ENCODE data around the gene MRPL16. TPM values are rescaled to one million over a fixed set of nuclear protein-coding genes. Genes with fewer than 3 reads are reported as not detected.
"Not testable (repeated sequence)": the region's sequence is repeated elsewhere in the genome, so short reads cannot be mapped to it uniquely, and the experiment has no call there.

MRPL16 gene
- total RNA-seq, 1 donor, result 29.3 TPM

DNA sequence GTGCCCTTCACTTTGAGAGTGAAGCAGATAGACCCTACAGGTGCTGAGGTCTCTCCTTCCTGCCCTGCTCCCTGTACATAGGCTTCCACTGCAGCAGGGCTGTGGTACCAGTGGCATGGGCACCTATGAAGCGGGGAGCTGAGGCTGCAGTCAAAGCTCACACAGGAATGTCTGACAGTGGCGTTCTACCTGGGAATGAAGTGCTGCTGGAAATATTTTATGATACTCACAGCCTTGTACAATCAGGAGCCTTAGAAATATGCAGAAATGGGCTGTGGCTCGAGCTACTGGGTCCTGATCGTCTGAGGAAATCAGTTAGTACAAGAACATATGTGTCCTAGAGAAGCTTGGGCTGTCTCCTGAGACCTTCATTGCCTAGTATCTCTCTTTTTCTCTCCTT is 24.8 kb downstream of the MRPL16 start:
- no peak for DNase-seq (ENCODE audit: low read depth)
- H3K4me3 ChIP-seq (ENCODE audit: low read depth, low read length), result no peak overlapping the region
- TF ChIP-seq, protein P1, sequence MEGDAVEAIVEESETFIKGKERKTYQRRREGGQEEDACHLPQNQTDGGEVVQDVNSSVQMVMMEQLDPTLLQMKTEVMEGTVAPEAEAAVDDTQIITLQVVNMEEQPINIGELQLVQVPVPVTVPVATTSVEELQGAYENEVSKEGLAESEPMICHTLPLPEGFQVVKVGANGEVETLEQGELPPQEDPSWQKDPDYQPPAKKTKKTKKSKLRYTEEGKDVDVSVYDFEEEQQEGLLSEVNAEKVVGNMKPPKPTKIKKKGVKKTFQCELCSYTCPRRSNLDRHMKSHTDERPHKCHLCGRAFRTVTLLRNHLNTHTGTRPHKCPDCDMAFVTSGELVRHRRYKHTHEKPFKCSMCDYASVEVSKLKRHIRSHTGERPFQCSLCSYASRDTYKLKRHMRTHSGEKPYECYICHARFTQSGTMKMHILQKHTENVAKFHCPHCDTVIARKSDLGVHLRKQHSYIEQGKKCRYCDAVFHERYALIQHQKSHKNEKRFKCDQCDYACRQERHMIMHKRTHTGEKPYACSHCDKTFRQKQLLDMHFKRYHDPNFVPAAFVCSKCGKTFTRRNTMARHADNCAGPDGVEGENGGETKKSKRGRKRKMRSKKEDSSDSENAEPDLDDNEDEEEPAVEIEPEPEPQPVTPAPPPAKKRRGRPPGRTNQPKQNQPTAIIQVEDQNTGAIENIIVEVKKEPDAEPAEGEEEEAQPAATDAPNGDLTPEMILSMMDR (IDR thresholded peaks at IDR 0.05; ENCODE audit: insufficient read depth, low read length), result no peak

DNA sequence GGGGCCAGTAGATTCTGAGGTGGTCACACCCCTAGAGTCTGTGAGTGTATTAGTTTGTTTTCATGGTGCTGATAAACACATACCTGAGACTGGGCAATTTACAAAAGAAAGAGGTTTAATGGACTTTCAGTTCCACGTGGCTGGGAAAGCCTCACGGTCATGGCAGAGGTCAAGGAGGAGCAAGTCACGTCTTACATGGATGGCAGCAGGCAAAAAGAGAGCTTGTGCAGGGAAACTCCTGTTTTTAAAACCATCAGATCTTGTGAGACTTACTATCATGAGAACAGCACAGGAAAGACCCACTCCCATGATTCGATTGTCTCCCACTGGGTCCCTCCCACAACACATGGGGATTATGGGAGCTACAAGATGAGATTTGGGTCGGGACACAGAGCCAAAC is 26.1 kb downstream of the MRPL16 start:
- not testable (repeated sequence) for DNase-seq (ENCODE audit: low read depth)

DNA sequence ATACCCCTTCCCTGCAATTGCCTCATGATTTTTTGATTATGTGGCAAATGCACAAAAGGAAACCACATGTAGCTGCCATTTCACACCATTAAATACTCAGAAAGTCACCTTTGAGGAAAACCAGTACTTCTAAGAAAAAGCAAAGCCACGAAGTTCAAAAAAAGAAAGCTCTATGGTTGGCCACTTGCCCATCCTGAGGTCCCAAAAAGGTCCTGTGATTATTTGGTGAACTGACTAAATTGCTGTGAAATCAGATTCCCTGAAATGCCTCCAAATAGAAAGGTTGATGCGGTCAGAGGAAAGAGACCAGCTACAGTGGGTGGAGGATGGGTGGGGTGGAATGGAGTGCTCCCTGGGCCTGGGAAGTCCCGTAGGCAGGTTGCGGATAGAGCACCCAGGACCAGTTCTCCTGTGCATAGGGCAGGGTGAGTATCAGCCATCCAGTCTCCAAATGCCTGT is 26.9 kb downstream of the MRPL16 start:
- no peak overlapping the region for H3K4me3 ChIP-seq (ENCODE audit: low read depth, low read length)
- TF ChIP-seq, protein P1 (IDR thresholded peaks at IDR 0.05; ENCODE audit: insufficient read depth, low read length), result no peak
- DNase-seq (ENCODE audit: low read depth), result no peak

More for the DNA sequence above, 26.1 kb downstream of the MRPL16 start:
- not testable (repeated sequence) for H3K4me3 ChIP-seq (ENCODE audit: low read depth, low read length)

DNA sequence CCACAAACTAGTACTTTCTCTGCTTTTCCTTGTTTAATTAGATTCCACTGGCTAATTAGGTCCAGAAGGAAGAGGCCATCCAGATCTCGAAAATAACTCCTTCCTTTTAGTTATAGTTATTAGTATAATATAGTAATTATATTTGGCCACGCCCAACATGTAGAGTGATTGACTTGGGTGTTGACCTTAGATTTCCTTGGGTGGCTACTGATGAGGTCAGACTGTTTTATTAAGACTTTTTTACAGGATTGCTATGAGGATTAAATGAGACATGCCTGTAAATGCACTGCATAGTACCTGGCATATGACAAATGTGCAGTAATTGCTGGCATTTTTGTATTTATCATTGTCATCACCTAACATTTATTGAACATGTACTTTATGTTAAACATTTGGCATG is 28.5 kb downstream of the MRPL16 start:
- DNase-seq (ENCODE audit: low read depth), result no peak
- H3K4me3 ChIP-seq (ENCODE audit: low read depth, low read length), result no peak overlapping the region
- TF ChIP-seq, protein P1 (IDR thresholded peaks at IDR 0.05; ENCODE audit: insufficient read depth, low read length), result no peak

DNA sequence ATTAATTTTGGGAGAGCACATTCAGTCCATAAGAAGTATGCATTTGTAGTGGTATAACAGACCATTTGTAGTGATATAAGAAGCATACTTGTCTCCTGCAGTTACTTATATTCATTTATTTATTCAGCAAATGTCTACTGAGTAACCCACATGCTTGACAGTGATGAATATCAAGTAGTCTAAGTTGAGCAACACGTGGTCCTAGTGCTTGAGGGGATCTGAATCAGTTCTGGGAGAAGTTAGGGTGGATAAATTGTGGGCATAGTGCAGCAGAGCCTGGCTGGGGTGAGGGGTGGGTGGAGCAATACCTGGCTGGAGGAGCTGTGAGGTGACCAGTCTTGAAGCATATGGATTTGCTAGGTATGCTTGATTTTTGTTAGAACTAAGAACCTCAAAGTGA is 31.1 kb downstream of the MRPL16 start:
- TF ChIP-seq, protein P1 (IDR thresholded peaks at IDR 0.05; ENCODE audit: insufficient read depth, low read length), result no peak
- no peak for DNase-seq (ENCODE audit: low read depth)
- no peak overlapping the region for H3K4me3 ChIP-seq (ENCODE audit: low read depth, low read length)

DNA sequence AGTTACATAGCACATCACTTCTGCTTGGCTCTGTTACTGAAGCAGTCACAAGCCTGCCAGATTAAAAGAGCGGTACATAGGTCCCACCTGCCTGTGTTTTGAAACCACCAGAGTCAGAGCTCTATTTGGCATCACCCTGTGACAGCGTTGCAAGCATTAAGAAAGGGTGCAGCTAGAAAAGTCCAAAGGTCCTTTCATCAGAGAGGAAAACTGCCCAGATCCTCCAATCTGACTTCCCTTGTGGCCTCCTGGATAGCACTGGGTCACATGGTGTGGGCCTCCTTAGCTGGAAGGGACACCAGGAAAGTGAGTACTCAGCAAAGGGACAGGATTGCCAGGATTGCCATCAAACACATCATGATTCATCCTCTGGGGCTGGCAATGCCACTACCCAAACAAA is 32.5 kb downstream of the MRPL16 start:
- no peak overlapping the region for H3K4me3 ChIP-seq (ENCODE audit: low read depth, low read length)
- TF ChIP-seq, protein P1 (IDR thresholded peaks at IDR 0.05; ENCODE audit: insufficient read depth, low read length), result no peak
- DNase-seq (ENCODE audit: low read depth), result no peak

DNA sequence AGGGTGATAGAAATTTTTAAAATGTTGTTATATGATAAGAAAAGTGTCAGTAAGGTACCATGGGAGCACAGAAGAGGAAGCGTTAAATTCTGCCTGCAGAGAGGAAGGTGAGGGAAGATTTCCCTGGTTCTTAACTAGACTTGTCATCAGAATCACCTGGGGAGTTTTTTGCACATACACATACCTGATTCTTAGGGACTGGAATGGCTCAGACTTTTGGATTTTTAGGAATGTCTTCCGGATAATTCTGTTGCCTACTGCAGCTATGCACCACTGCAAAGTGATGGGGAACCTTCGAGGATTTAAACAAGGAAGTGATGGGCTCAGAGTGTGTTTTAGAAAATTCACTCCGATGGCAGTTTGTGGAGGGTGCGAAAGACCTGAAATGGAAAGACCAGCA is 33.5 kb downstream of the MRPL16 start:
- H3K4me3 ChIP-seq (ENCODE audit: low read depth, low read length), result no peak overlapping the region
- TF ChIP-seq, protein P1 (IDR thresholded peaks at IDR 0.05; ENCODE audit: insufficient read depth, low read length), result no peak
- DNase-seq (ENCODE audit: low read depth), result no peak

Measured in fibroblast of the aortic adventitia (primary cell).